Fibroblast of lung (primary cell): ENCODE measurements around the gene TOP1. TPM values are rescaled to one million over a fixed set of nuclear protein-coding genes. Genes with fewer than 3 reads are reported as not detected.

Experiments
- DNase-seq, 2 donors: peaks; one replicate each; pipeline versions ENCODE4 v3.0.0 to v3.0.0-alpha.2; 2010; ENCODE audit warnings: low read depth in 2 of 2
- H2AFZ ChIP-seq: 2 replicates; pipeline ENCODE4 v1.5.1; 2012; ENCODE audit warnings: low read length, control low read depth, inconsistent platforms
- H3K27ac ChIP-seq: 2 replicates; pipeline ENCODE4 v1.5.1; 2011; ENCODE audit warnings: low read length, control low read depth; ENCODE audit not compliant: insufficient read depth
- H3K27me3 ChIP-seq: 2 replicates; pipeline ENCODE4 v1.5.1; 2011; ENCODE audit warnings: mild to moderate bottlenecking, low read length; ENCODE audit not compliant: control insufficient read depth, insufficient read depth
- H3K36me3 ChIP-seq: 2 replicates; pipeline ENCODE4 v1.5.1; 2011; ENCODE audit warnings: low read length; ENCODE audit not compliant: control insufficient read depth, insufficient read depth
- H3K4me1 ChIP-seq: 2 replicates; pipeline ENCODE4 v1.5.1; 2011; ENCODE audit warnings: low read length; ENCODE audit not compliant: control insufficient read depth, insufficient read depth; ENCODE audit errors: extremely low read depth
- H3K4me2 ChIP-seq: 2 replicates; pipeline ENCODE4 v1.5.1; 2011; ENCODE audit warnings: low read length, control low read depth; ENCODE audit not compliant: insufficient read depth; ENCODE audit errors: extremely low read depth
- H3K4me3 ChIP-seq, 4 experiments: fragments of 200-600 bp in 1 of 4; sonication (generic) in 1 of 4; replicated peaks in 1 of 4; 2 replicates each; pipeline ENCODE4 v1.5.1; 2011 to 2016; ENCODE audit warnings: low read length in 4 of 4, low read depth in 3 of 4, mild to moderate bottlenecking in 3 of 4, control low read depth in 2 of 4, inconsistent platforms in 1 of 4, mixed read lengths in 1 of 4; ENCODE audit not compliant: insufficient read depth in 1 of 4; ENCODE audit errors: control extremely low read depth in 1 of 4
- H3K79me2 ChIP-seq: 2 replicates; pipeline ENCODE4 v1.5.1; 2012; ENCODE audit warnings: mild to moderate bottlenecking, low read length, inconsistent platforms; ENCODE audit not compliant: control insufficient read depth, insufficient read depth
- H3K9ac ChIP-seq: 2 replicates; pipeline ENCODE4 v1.5.1; 2011; ENCODE audit warnings: mild to moderate bottlenecking, low read length, control low read depth; ENCODE audit not compliant: insufficient read depth
- H3K9me3 ChIP-seq: 2 replicates; pipeline ENCODE4 v1.5.1; 2012; ENCODE audit warnings: low read depth, low read length; ENCODE audit not compliant: control insufficient read depth, insufficient read depth
- H4K20me1 ChIP-seq: 2 replicates; pipeline ENCODE4 v1.5.1; 2011; ENCODE audit warnings: low read length; ENCODE audit not compliant: control insufficient read depth, insufficient read depth; ENCODE audit errors: extremely low read depth
- CTCF ChIP-seq, 2 donors: IDR thresholded peaks in 1 of 2; conservative IDR thresholded peaks in 1 of 2; 1 replicate in 1 of 2; 2 replicates in 1 of 2; pipeline ENCODE4 v1.5.1; 2011 to 2012; ENCODE audit warnings: low read length in 2 of 2, control low read depth in 1 of 2, inconsistent platforms in 1 of 2, low read depth in 1 of 2, mild to moderate bottlenecking in 1 of 2
- EZH2 ChIP-seq: IDR thresholded peaks from 2 replicates; pipeline ENCODE4 v1.5.1; 2012; ENCODE audit warnings: low read length, control low read depth, mild to moderate bottlenecking; ENCODE audit errors: missing control alignments
- polyA plus RNA-seq, 2 donors: library from polyadenylated mRNA; depleted of rRNA in 1 of 2; stranded (reverse) in 1 of 2; unstranded in 1 of 2; fragments of >200 nt; gene quantifications; 2 replicates each; pipeline ENCODE4 v1.2.1, GENCODE V29; 2011 to 2012; ENCODE audit warnings: missing spikeins in 1 of 2
- total RNA-seq: library from RNA; depleted of rRNA; stranded (reverse); fragments of >200 nt; gene quantifications from 2 replicates; pipeline ENCODE4 v1.2.1, GENCODE V29; 2014

TOP1 gene
- total and polyA plus RNA-seq, 2 donors (not counting 1 experiment from before 2014, with no cell fraction given) = 18.4 to 35.3 TPM

DNA sequence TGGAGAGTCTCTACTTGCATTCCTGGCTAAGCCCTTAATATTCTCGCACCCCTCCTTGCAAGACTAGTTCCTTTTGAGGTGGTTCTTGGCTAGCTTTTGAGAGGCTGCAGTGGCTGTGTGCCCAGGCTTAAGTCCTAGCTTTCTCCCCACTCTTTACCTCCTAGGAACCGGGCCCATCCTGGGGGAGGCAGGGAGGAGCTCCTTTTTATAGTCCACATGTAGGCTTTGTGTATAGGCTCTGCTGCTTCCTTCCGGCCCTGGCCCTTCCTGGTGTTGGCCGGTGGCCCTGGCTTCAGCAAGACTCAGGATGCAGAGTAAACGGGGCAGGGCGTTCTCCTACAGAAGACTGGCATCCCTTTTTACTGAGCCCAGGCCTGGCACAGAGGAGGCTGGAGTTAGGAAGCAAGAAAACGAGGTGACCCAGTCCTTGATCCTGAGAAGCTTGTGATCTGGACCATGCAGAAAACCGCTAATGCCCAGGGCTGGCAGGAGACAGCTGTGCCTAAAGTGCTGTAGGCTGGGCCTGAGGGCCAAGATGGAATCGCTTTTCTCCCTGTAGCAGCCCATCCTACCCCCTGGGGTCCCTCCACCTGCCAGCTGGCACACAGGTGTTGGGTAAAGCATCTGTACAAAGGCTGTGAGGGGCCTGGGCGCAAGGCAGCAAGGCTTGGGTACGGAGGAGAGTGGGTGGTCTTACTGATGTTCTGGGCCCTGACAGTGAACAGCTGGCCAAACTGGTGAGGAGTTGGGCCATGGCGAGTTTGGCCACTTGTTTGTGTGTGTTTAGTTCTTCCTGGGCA lies 117.4 kb downstream of the TOP1 start:
- DNase-seq = no peak
- Histone ChIP-seq H4K20me1 (no peaks in the 10 kb centered on the region), H3K27me3 (no peaks in the 10 kb centered on the region), H3K4me2 (no peak overlapping the region), H3K4me1 (peaks cover 6% of the 10 kb centered on the region), H3K4me3 (no peak overlapping the region), H3K79me2 (peaks cover 72% of the 10 kb centered on the region), H3K9me3 (no peaks in the 10 kb centered on the region), H2AFZ (no peak overlapping the region), H3K9ac (no peak overlapping the region), H3K27ac (no peak overlapping the region), H3K36me3 (no peaks in the 10 kb centered on the region)
- TF ChIP-seq CTCF (conservative IDR thresholded peaks at IDR 0.05 in 1 of 2, IDR thresholded peaks at IDR 0.05 in 1 of 2; ENCODE audit: low read depth in 1 of 2, low read length in 2 of 2) = no peak
- no peak for TF ChIP-seq EZH2

DNA sequence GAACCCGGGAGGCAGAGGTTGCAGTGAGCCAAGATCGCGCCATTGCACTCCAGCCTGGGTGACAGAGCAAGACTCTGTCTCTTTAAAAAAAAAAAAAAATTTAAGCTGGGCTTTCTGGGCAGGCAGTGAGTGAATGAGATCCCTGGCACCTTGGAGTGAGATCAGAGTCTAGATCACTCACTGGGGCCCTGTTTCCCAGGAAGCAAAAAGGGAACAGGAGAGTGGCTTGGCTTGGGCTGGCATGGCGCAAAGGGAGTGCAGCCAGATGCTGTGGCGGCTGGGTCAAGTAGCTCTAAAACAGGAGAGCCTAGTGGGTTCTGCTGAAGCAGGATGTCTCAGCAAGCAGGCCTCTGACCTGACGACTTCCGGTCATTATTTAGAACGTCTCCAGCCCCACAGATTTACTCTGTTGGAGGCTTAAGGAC lies 119.2 kb downstream of the TOP1 start:
- peak in 1 of 2 donors; percentile 19 for DNase-seq

GRCh38 chr20:41148942-41149341 lies 120.3 kb downstream of the TOP1 start:
- no peak overlapping the region for H3K4me2 ChIP-seq
- no peak overlapping the region for H3K27ac ChIP-seq
- peaks cover 3% of the 10 kb centered on the region for H3K4me1 ChIP-seq
- peaks cover 73% of the 10 kb centered on the region for H3K79me2 ChIP-seq
- H2AFZ ChIP-seq = no peak overlapping the region
- no peak for DNase-seq
- no peak for TF ChIP-seq EZH2
- TF ChIP-seq CTCF (conservative IDR thresholded peaks at IDR 0.05 in 1 of 2, IDR thresholded peaks at IDR 0.05 in 1 of 2; ENCODE audit: low read depth in 1 of 2, low read length in 2 of 2) = no peak
- H3K27me3 ChIP-seq = no peaks in the 10 kb centered on the region
- H3K36me3 ChIP-seq = no peaks in the 10 kb centered on the region
- H4K20me1 ChIP-seq = no peaks in the 10 kb centered on the region
- H3K9me3 ChIP-seq = no peaks in the 10 kb centered on the region
- H3K4me3 ChIP-seq = no peak overlapping the region
- no peak overlapping the region for H3K9ac ChIP-seq

More for the DNA sequence above, 119.2 kb downstream of the TOP1 start:
- Histone ChIP-seq H3K9me3 (no peaks in the 10 kb centered on the region), H3K79me2 (peaks cover 76% of the 10 kb centered on the region), H3K27me3 (no peaks in the 10 kb centered on the region), H3K4me1 (peaks cover 3% of the 10 kb centered on the region), H3K4me3 (no peak overlapping the region), H3K4me2 (no peak overlapping the region), H3K27ac (no peak overlapping the region), H3K9ac (no peak overlapping the region), H3K36me3 (no peaks in the 10 kb centered on the region), H2AFZ (no peak overlapping the region), H4K20me1 (no peaks in the 10 kb centered on the region)
- TF ChIP-seq EZH2 (no peak), CTCF (conservative IDR thresholded peaks at IDR 0.05 in 1 of 2, IDR thresholded peaks at IDR 0.05 in 1 of 2; ENCODE audit: low read depth in 1 of 2, low read length in 2 of 2) (no peak)
